Duodenal mucosa (tissue), 2 donors: Measurements from ENCODE around the gene SLC25A21.
"Not testable (repeated sequence)": the region's sequence is repeated elsewhere in the genome, so short reads cannot be mapped to it uniquely, and the experiment has no call there.

ENCODE experiments used
- H3K27ac ChIP-seq: one replicate; pipeline ENCODE4 v1.7.0; 2013; ENCODE audit warnings: low read depth, low read length
- H3K27me3 ChIP-seq, 2 donors: one replicate each; pipeline ENCODE4 v1.7.0; 2013; ENCODE audit warnings: low read length in 2 of 2, control low read depth in 1 of 2; ENCODE audit not compliant: insufficient read depth in 2 of 2, control insufficient read depth in 1 of 2
- H3K36me3 ChIP-seq, 2 donors: one replicate each; pipeline ENCODE4 v1.7.0; 2013; ENCODE audit warnings: low read length in 2 of 2, control low read depth in 1 of 2; ENCODE audit not compliant: insufficient read depth in 2 of 2, control insufficient read depth in 1 of 2
- H3K4me1 ChIP-seq, 2 donors: one replicate each; pipeline ENCODE4 v1.7.0; 2013; ENCODE audit warnings: low read length in 2 of 2, control low read depth in 1 of 2; ENCODE audit not compliant: insufficient read depth in 2 of 2, control insufficient read depth in 1 of 2
- H3K4me3 ChIP-seq, 2 donors: one replicate each; pipeline ENCODE4 v1.7.0; 2013; ENCODE audit warnings: low read length in 2 of 2, low read depth in 1 of 2
- H3K9ac ChIP-seq, 2 donors: one replicate each; pipeline ENCODE4 v1.7.0; 2013; ENCODE audit warnings: low read length in 2 of 2, low read depth in 1 of 2
- H3K9me3 ChIP-seq, 2 donors: one replicate each; pipeline ENCODE4 v1.7.0; 2013; ENCODE audit warnings: low read length in 2 of 2, control low read depth in 1 of 2; ENCODE audit not compliant: control insufficient read depth in 1 of 2

The SLC25A21 gene

DNA sequence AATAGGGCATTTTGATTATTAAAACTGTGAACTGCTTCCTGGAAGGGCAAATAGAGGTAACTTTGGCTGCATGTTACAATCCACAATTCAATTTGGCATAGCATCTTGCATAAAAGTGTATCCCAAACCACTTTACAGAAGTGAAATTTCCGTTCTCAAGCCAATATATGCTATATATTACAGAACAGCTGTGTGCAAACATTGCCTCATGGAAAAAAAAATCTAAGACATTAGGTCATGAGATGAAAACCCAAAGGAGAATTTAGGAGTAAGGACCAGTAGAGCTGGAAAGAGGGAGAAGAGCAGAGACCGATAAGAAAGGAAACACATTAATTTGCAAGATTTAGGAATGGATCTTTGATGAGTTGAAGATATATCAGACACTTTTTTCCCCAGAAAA lies 271.6 kb downstream of the SLC25A21 start:
- H3K9me3 ChIP-seq, result no peaks in the 10 kb centered on the region

DNA sequence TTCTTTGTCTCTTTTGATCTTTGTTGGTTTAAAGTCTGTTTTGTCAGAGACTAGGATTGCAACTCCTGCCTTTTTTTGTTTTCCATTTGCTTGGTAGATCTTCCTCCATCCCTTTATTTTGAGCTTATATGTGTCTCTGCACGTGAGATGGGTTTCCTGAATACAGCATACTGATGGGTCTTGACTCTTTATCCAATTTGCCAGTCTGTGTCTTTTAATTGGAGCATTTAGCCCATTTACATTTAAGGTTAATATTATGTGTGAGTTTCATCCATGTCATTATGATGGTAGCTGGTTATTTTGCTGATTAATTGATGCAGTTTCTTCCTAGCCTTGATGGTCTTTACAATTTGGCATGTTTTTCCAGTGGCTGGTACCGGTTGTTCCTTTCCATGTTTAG lies 276.1 kb downstream of the SLC25A21 start:
- not testable (repeated sequence) for H3K4me1 ChIP-seq, H3K36me3 ChIP-seq, H3K27ac ChIP-seq, H3K27me3 ChIP-seq, H3K9ac ChIP-seq, H3K4me3 ChIP-seq, H3K9me3 ChIP-seq

More for the DNA sequence above, 271.6 kb downstream of the SLC25A21 start:
- H3K36me3 ChIP-seq, result no peaks in the 10 kb centered on the region
- H3K9ac ChIP-seq, result no peak overlapping the region
- H3K27me3 ChIP-seq, result no peaks in the 10 kb centered on the region
- no peak overlapping the region for H3K4me3 ChIP-seq
- H3K4me1 ChIP-seq, result no peaks in the 10 kb centered on the region
- H3K27ac ChIP-seq, result no peak overlapping the region

DNA sequence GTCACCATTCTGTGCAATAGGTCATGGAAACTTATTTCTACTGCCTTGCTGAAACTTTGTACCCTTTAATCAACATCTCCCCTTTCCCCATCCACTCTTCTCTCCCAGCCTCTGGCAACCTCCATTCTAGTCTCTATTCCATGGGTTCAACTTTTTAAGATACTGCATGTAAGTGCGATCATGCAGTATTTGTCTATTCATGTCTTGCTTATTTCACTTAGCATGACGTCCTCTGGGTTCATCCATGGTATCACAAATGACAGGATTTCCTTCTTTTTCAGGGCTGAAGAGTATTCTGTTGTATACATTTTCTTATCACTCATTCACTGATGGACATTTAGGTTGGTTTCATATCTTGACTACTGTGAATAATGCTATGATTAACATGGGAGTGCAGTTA lies 288.4 kb downstream of the SLC25A21 start:
- no peak overlapping the region for H3K9ac ChIP-seq
- no peaks in the 10 kb centered on the region for H3K4me1 ChIP-seq
- no peaks in the 10 kb centered on the region for H3K36me3 ChIP-seq
- H3K27ac ChIP-seq, result no peak overlapping the region
- no peaks in the 10 kb centered on the region for H3K27me3 ChIP-seq
- H3K9me3 ChIP-seq, result no peaks in the 10 kb centered on the region
- H3K4me3 ChIP-seq, result no peak overlapping the region

- H3K9ac ChIP-seq, result no peak overlapping the region
- no peaks in the 10 kb centered on the region for H3K9me3 ChIP-seq
- H3K36me3 ChIP-seq, result no peaks in the 10 kb centered on the region
These were observed 292.1 kb downstream of the SLC25A21 start for GRCh38 chr14:36880276-36880675.

GRCh38 chr14:36879558-36879957 lies 292.8 kb downstream of the SLC25A21 start:
- no peak overlapping the region for H3K9ac ChIP-seq
- H3K36me3 ChIP-seq, result no peaks in the 10 kb centered on the region
- H3K9me3 ChIP-seq, result no peaks in the 10 kb centered on the region
- H3K4me3 ChIP-seq, result no peak overlapping the region
- H3K27me3 ChIP-seq, result no peaks in the 10 kb centered on the region
- H3K4me1 ChIP-seq, result no peaks in the 10 kb centered on the region
- H3K27ac ChIP-seq, result no peak overlapping the region

More at GRCh38 chr14:36880276-36880675, 292.1 kb downstream of the SLC25A21 start:
- Histone ChIP-seq H3K27ac (no peak overlapping the region), H3K4me1 (no peaks in the 10 kb centered on the region), H3K27me3 (no peaks in the 10 kb centered on the region), H3K4me3 (no peak overlapping the region)

GRCh38 chr14:36874396-36875138 lies 297.8 kb downstream of the SLC25A21 start:
- no peaks in the 10 kb centered on the region for H3K4me1 ChIP-seq
- H3K36me3 ChIP-seq, result no peaks in the 10 kb centered on the region
- no peaks in the 10 kb centered on the region for H3K9me3 ChIP-seq
- H3K27me3 ChIP-seq, result no peaks in the 10 kb centered on the region
- no peak overlapping the region for H3K27ac ChIP-seq
- no peak overlapping the region for H3K9ac ChIP-seq
- H3K4me3 ChIP-seq, result no peak overlapping the region

GRCh38 chr14:36870776-36871175 lies 301.6 kb downstream of the SLC25A21 start:
- no peak overlapping the region for H3K4me3 ChIP-seq
- H3K27me3 ChIP-seq, result no peaks in the 10 kb centered on the region
- no peaks in the 10 kb centered on the region for H3K36me3 ChIP-seq
- no peak overlapping the region for H3K9ac ChIP-seq
- H3K27ac ChIP-seq, result no peak overlapping the region
- no peaks in the 10 kb centered on the region for H3K4me1 ChIP-seq
- H3K9me3 ChIP-seq, result no peaks in the 10 kb centered on the region

DNA sequence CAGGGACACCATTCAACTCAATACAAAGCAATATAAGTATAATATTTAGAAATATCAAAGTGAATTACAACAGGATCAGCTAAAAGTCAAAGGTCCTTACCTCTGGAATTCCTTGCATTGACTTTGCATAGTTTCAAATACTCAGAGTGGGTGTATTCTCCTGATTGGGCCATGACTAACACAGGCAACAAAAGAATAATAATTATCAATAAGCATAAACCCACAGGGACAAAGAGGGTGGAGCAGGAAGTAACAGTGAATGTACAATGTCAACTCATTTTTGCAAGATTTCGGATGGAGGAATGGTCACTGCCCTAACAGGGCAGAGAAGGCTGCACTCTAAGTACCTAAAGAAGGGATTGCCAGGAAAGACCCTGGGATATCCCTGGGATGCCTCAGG lies 303.3 kb downstream of the SLC25A21 start:
- H3K4me3 ChIP-seq, result no peak overlapping the region
- H3K27ac ChIP-seq, result no peak overlapping the region
- H3K9me3 ChIP-seq, result no peaks in the 10 kb centered on the region
- H3K27me3 ChIP-seq, result no peaks in the 10 kb centered on the region
- H3K36me3 ChIP-seq, result no peaks in the 10 kb centered on the region
- no peaks in the 10 kb centered on the region for H3K4me1 ChIP-seq
- no peak overlapping the region for H3K9ac ChIP-seq

DNA sequence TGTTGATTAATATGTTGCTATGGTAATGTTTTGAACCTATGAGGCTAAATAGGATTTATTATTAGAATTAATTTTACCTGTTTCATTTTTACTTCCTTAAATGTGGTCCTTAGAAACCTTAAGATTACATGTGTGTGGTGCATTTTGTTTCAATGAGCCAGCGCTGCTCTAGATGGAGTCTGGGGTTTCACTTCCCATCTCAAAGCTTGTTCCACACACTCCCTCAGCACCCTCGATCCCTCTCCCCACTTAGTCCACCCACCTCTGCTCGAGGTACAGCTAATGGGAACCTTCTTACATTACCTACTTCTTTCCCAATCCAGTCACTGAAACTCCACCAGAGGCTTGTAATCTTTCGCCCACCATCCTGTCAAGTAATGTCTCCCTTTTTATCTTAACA lies 305.5 kb downstream of the SLC25A21 start:
- H3K4me3 ChIP-seq, result no peak overlapping the region
- no peaks in the 10 kb centered on the region for H3K27me3 ChIP-seq

GRCh38 chr14:36863271-36863670 lies 309.1 kb downstream of the SLC25A21 start:
- Histone ChIP-seq H3K27ac (no peak overlapping the region), H3K4me3 (no peak overlapping the region), H3K36me3 (no peaks in the 10 kb centered on the region), H3K4me1 (no peaks in the 10 kb centered on the region), H3K9ac (no peak overlapping the region), H3K27me3 (no peaks in the 10 kb centered on the region), H3K9me3 (no peaks in the 10 kb centered on the region)

More for the DNA sequence above, 305.5 kb downstream of the SLC25A21 start:
- no peaks in the 10 kb centered on the region for H3K9me3 ChIP-seq
- no peaks in the 10 kb centered on the region for H3K4me1 ChIP-seq
- H3K36me3 ChIP-seq, result no peaks in the 10 kb centered on the region
- no peak overlapping the region for H3K27ac ChIP-seq
- H3K9ac ChIP-seq, result no peak overlapping the region
